ENCODE data around the gene GPC3.
"Not testable (repeated sequence)": the region's sequence is repeated elsewhere in the genome, so short reads cannot be mapped to it uniquely, and the experiment has no call there.

GPC3 gene

GRCh38 chrX:133897593-133898163 lies 87.7 kb downstream of the GPC3 start:
- no peak for DNase-seq (ENCODE audit: low read depth in 2 of 3, low spot score in 2 of 3)

DNA sequence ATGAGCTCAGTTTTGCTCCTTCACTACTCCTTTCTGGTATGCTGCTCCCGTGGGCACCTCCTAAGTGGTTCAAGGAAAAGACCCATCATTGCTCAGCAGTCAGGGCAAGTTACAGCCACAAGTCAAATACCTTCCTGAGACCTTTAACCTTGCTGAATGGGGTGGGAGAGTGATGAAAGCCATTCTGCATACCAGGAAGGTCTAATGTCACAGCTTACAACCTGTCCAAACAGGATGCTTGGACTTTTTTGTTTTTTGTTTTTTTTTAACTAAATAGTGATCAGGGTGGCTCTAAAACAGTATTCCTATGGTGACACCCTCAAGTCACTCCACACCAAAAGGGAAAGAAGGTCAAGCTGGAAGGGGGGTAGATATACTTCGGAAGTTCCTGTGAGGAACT lies 93.1 kb downstream of the GPC3 start:
- no peak for DNase-seq (ENCODE audit: low read depth in 2 of 3, low spot score in 2 of 3)

GRCh38 chrX:133888984-133889383 lies 96.4 kb downstream of the GPC3 start:
- no peak for DNase-seq (ENCODE audit: low read depth in 2 of 3, low spot score in 2 of 3)

DNA sequence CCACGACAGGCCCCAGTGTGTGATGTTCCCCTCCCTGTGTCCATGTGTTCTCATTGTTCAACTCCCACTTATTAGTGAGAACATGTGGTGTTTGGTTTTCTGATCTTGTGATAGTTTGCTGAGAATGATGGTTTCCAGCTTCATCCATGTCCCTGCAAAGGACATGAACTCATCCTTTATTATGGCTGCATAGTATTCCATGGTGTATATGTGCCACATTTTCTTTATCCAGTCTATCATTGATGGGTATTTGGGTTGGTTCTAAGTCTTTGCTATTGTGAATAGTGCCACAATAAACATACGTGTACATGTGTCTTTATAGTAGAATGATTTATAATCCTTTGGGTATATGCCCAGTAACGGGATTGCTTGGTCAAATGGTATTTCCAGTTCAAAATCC lies 97.3 kb downstream of the GPC3 start:
- not testable (repeated sequence) for DNase-seq (ENCODE audit: low read depth in 2 of 3, low spot score in 2 of 3)

GRCh38 chrX:133884430-133885394 lies 100.7 kb downstream of the GPC3 start:
- no peak for DNase-seq (ENCODE audit: low read depth in 2 of 3, low spot score in 2 of 3)

GRCh38 chrX:133881893-133882292 lies 103.5 kb downstream of the GPC3 start:
- no peak for DNase-seq (ENCODE audit: low read depth in 2 of 3, low spot score in 2 of 3)

GRCh38 chrX:133881007-133881406 lies 104.4 kb downstream of the GPC3 start:
- DNase-seq (ENCODE audit: low read depth in 2 of 3, low spot score in 2 of 3): no peak

DNA sequence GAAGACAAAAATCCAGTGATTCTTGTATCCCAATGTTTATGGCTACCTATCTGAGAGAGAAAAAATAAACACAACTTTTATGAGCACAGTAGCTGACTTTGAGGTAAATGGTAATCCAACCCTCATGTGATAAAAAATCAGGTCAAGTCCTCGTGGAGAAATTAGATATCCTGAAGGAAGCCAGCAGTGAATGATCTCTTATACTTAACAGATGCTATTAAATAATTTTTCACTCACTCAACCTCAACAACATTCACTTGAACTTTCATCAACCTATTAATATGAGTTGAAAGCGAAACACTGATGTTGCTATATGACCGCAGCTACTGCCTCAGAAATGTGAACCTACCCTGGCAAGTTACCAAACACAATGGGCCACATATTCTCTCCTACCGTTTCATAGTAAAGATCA lies 105.4 kb downstream of the GPC3 start:
- no peak for DNase-seq (ENCODE audit: low read depth in 2 of 3, low spot score in 2 of 3)

DNA sequence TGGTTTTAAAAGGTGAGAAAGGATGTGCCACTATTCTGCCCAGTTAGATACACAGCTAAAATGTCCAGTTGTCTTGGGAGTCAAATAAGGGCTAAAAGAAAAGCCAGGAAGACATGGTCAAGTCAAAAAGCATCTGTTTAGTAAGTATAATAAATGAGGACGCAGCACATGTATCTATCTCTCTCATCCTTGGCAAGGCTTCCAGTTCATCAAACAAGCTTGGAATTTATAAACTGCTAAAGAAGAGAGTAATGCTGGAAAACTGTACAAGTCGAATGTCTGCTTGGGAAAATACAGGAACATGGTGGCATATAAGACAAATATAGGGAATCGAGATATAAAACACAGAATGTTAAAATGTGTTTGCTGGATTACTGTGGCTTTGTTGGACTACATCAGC lies 106.7 kb downstream of the GPC3 start:
- no peak for DNase-seq (ENCODE audit: low read depth in 2 of 3, low spot score in 2 of 3)

DNA sequence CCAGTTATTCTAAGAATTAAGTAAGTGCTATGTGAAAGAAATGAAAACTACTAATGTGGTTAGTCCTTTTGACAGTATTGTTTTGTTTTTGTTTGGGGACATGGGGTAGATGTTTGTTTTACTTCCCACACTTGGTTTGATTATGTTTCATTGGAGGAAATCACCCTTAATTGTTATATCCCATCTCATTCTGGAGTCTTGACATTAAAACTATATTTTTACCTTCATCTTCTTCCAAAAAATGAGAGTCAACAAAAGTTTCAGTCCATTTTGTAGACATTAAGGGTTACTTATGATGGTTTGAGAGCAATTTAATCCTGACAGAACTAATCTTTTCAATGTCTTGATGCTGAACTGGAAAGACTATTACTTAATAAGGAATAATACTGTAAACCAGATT lies 108.7 kb downstream of the GPC3 start:
- no peak for DNase-seq (ENCODE audit: low read depth in 2 of 3, low spot score in 2 of 3)

- DNase-seq (ENCODE audit: low read depth in 2 of 3, low spot score in 2 of 3): no peak
Measured at GRCh38 chrX:133869270-133869669, 116.1 kb downstream of the GPC3 start.

GRCh38 chrX:133868682-133869081 lies 116.7 kb downstream of the GPC3 start:
- DNase-seq (ENCODE audit: low read depth in 2 of 3, low spot score in 2 of 3): no peak

DNA sequence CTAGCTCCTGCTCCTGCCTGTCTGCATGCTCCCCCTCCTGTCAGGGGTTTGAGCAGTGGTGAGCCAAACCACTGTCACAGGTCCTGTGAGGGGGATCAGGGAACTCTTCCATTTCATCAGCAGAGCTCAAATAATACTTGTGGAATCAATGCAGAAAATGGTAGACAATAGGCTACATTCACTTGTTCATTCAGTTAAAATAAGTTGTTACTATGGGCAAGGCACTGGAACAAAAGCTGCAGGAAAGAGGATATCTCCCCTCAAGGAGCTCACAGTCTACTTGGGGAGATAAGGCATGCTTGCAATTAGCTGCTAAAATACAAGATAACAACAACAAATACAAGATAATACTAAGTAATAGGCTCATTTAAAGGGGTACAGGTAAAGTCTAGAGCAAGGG lies 117.1 kb downstream of the GPC3 start:
- DNase-seq (ENCODE audit: low read depth in 2 of 3, low spot score in 2 of 3): no peak

- DNase-seq (ENCODE audit: low read depth in 2 of 3, low spot score in 2 of 3): no peak
Measured at GRCh38 chrX:133865761-133866471, 119.5 kb downstream of the GPC3 start.

- DNase-seq (ENCODE audit: low read depth in 2 of 3, low spot score in 2 of 3): no peak
Measured at GRCh38 chrX:133864236-133864635, 121.2 kb downstream of the GPC3 start.

- DNase-seq (ENCODE audit: low read depth in 2 of 3, low spot score in 2 of 3): no peak
Measured at GRCh38 chrX:133859860-133860259, 125.5 kb downstream of the GPC3 start.

GRCh38 chrX:133859336-133859735 lies 126.1 kb downstream of the GPC3 start:
- no peak for DNase-seq (ENCODE audit: low read depth in 2 of 3, low spot score in 2 of 3)

DNA sequence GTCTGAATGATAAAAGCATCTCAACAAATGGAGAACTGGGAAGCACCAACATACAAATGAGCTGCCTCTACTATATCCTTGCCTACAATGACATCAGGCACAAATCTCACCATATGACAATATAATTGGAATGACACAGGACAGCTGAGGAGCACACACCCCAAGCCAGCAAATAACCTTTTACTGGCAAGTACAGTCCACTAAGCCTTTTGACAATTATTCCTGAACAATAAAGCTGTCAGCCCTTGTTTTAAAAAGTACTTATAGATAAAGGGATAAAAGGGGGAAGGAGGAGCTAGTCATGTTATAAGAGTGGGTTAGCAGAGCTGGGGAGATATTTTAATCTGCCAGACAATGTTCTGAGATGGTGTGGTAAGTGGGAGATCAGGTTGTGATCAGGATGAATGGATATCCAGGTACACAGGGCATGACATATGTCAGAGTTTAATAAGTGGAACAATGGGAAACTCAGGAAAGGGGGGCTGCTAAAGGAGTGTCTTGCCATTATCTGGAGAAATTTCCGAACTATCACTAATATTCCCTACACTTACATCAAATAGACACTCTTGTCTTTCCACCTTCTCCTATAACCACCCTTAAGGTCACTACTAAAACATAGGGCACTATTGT lies 127.6 kb downstream of the GPC3 start:
- no peak for DNase-seq (ENCODE audit: low read depth in 2 of 3, low spot score in 2 of 3)

DNA sequence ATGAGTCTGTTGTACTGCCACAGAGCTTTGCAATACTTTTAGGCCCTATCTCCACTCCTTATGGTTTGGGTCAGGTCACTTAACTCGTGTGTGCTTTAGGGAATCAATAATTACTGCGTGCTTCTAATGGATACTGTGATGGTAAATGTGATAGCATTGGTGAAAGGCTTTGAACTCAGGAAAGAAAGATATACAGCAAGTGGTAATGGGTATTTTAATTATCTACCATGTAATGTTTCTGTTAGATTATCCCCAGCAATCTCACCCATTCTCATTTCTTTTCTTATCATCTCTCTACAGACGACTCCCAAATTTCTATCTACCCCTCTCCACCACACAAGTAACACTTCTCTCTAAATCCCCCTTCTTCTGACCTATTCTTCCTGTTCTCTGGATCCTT lies 128.6 kb downstream of the GPC3 start:
- no peak for DNase-seq (ENCODE audit: low read depth in 2 of 3, low spot score in 2 of 3)

GRCh38 chrX:133854290-133854689 lies 131.1 kb downstream of the GPC3 start:
- DNase-seq (ENCODE audit: low read depth in 2 of 3, low spot score in 2 of 3): no peak

GRCh38 chrX:133852837-133853356 lies 132.5 kb downstream of the GPC3 start:
- no peak for DNase-seq (ENCODE audit: low read depth in 2 of 3, low spot score in 2 of 3)
